K562 (cell line): ENCODE data around the gene EBF4. TPM values are rescaled to one million over a fixed set of nuclear protein-coding genes. Genes with fewer than 3 reads are reported as not detected.

ENCODE experiments used
- ATAC-seq: fragments of 200-7000 bp; cut with Tn5 transposase; 3 replicates; pipeline ENCODE4 v1.9.1; 2020; ENCODE audit warnings: moderate library complexity
- BruUV-seq: library from RNA; stranded (reverse); fragments of 400-500 nt; replicated peaks from 2 replicates; lab custom pipeline; 2021; lab: Mats Ljungman, UMichigan
- CTCF ChIA-PET: fragments of 300-600 bp; formaldehyde crosslinking; extraction: SDS; loops from one replicate; lab custom pipeline; 2021; ENCODE audit warnings: low intra/inter-chr PET ratio; lab: Yijun Ruan, JAX
- POLR2A ChIA-PET: fragments of 300-600, 350-650 bp; sonication (Branson Sonifier 250); formaldehyde crosslinking; extraction: SDS; loops from one replicate; lab custom pipeline; 2021; ENCODE audit warnings: antibody characterized with exemption, inconsistent platforms; lab: Yijun Ruan, JAX
- DNase-seq, 4 experiments: peaks; one replicate each; pipeline versions ENCODE4 v3.0.0 to v3.0.0-alpha.2; 2011 to 2018; ENCODE audit warnings: low spot score in 3 of 4, mixed read lengths in 3 of 4; ENCODE audit errors: extremely low read depth in 1 of 4
- FAIRE-seq: peaks from 2 replicates; lab custom pipeline; 2011; peaks lifted over from hg19 to GRCh38; lab: Jason Lieb, UNC
- H2AFZ ChIP-seq: 2 replicates; pipeline ENCODE4 v1.6.0; 2011; ENCODE audit warnings: low read depth, low read length, control low read depth, inconsistent platforms
- H3K27ac ChIP-seq: fragments of 200-600 bp; 3 replicates; pipeline ENCODE4 v1.8.0; 2011; ENCODE audit warnings: low read depth, mild to moderate bottlenecking, control low read depth, inconsistent platforms, low read length, moderate library complexity, mixed read lengths; ENCODE audit errors: extremely low read depth
- H3K27me3 ChIP-seq, 2 experiments: fragments of 300-600 bp in 1 of 2; 2 replicates in 1 of 2; 3 replicates in 1 of 2; pipeline versions ENCODE4 v1.6.0 to v1.8.0; 2011; ENCODE audit warnings: inconsistent platforms in 2 of 2, low read length in 2 of 2, mild to moderate bottlenecking in 1 of 2, mixed read lengths in 1 of 2, moderate library complexity in 1 of 2; ENCODE audit not compliant: control insufficient read depth in 2 of 2, insufficient read depth in 2 of 2
- H3K36me3 ChIP-seq: fragments of 300-600 bp; 3 replicates; pipeline ENCODE4 v1.8.0; 2011; ENCODE audit warnings: mild to moderate bottlenecking, low read length, inconsistent platforms; ENCODE audit not compliant: control insufficient read depth, insufficient read depth
- H3K4me1 ChIP-seq, 2 experiments: fragments of 200-600 bp in 1 of 2; replicated peaks in 1 of 2; 2 replicates in 1 of 2; 3 replicates in 1 of 2; pipeline versions ENCODE4 v1.5.1 to v1.8.0; 2011; ENCODE audit warnings: inconsistent platforms in 2 of 2, low read length in 2 of 2, mild to moderate bottlenecking in 1 of 2, mixed read lengths in 1 of 2, moderate library complexity in 1 of 2; ENCODE audit not compliant: control insufficient read depth in 2 of 2, insufficient read depth in 2 of 2
- H3K4me2 ChIP-seq: 2 replicates; pipeline ENCODE4 v1.6.1; 2011; ENCODE audit warnings: low read length, control low read depth, inconsistent platforms, mixed read lengths; ENCODE audit not compliant: insufficient read depth
- H3K4me3 ChIP-seq: fragments of 200-600 bp; sonication (generic), shearing (Covaris generic); 2 replicates; pipeline ENCODE4 v1.5.1; 2016; ENCODE audit warnings: control low read depth, inconsistent platforms
- H3K79me2 ChIP-seq: fragments of 200-600 bp; 3 replicates; pipeline ENCODE4 v1.8.0; 2011; ENCODE audit warnings: low read length, inconsistent platforms; ENCODE audit not compliant: control insufficient read depth, insufficient read depth
- H3K9ac ChIP-seq, 2 experiments: 2 replicates each; pipeline versions ENCODE4 v1.6.0 to v1.6.1; 2011; ENCODE audit warnings: low read depth in 2 of 2, low read length in 2 of 2, control low read depth in 1 of 2, inconsistent platforms in 1 of 2, mild to moderate bottlenecking in 1 of 2, mixed read lengths in 1 of 2; ENCODE audit not compliant: insufficient read depth in 1 of 2
- H3K9me1 ChIP-seq: one replicate; pipeline ENCODE4 v1.6.0; 2011; ENCODE audit warnings: inconsistent platforms, mild to moderate bottlenecking, low read length, moderate library complexity; ENCODE audit not compliant: control insufficient read depth, insufficient read depth
- H3K9me3 ChIP-seq: replicated peaks from 2 replicates; pipeline ENCODE4 v1.5.1; 2011; ENCODE audit warnings: low read depth, low read length, inconsistent platforms; ENCODE audit not compliant: control insufficient read depth, insufficient read depth
- H4K20me1 ChIP-seq: replicated peaks from 2 replicates; pipeline ENCODE4 v1.6.1; 2011; ENCODE audit warnings: low read length, inconsistent platforms, mixed read lengths; ENCODE audit not compliant: control insufficient read depth, insufficient read depth
- HBP1 ChIP-seq: fragments of 450-650 bp; formaldehyde crosslinking; IDR thresholded peaks from 2 replicates; pipeline ENCODE4 v1.4.0; 2022; ENCODE audit warnings: missing genetic modification characterization
- MAFK ChIP-seq: IDR thresholded peaks from 2 replicates; pipeline ENCODE4 v1.6.1; 2011; ENCODE audit warnings: low read length, improper control_type of control experiment
- STAT5A ChIP-seq: IDR thresholded peaks from 2 replicates; pipeline ENCODE4 v1.6.1; 2012; ENCODE audit warnings: low read length, inconsistent platforms, borderline replicate concordance
- WGBS: fragments of 100-300 bp; shearing (Covaris generic); methylation state at CpG from one replicate; pipeline ENCODE4 v1.1.6; 2016; ENCODE audit warnings: low coverage, mixed read lengths; ENCODE audit not compliant: insufficient coverage; ENCODE audit errors: missing lambda C conversion rate; 5-methylcytosine and 5-hydroxymethylcytosine counted together
- in situ Hi-C: fragments of 300-500 bp; cut with MboI; formaldehyde crosslinking; loops from 4 replicates; pipeline ENCODE4 v1.15.0; 2018; ENCODE audit warnings: inconsistent platforms, mixed read lengths
- intact Hi-C: fragments of 100-400 bp; cut with micrococcal nuclease; formaldehyde crosslinking; loops from 2 replicates; pipeline ENCODE4 v1.14.2; 2022
- polyA plus RNA-seq, 8 experiments: library from polyadenylated mRNA; depleted of rRNA in 4 of 8; stranded (reverse) in 5 of 8; unstranded in 3 of 8; fragments of >200 nt; fragmentation: Nextera tagmentation in 2 of 8; fragmentation: Illumina TruSeq in 1 of 8; extraction: Ambion mirVana in 2 of 8; extraction: Trizol in 1 of 8; gene quantifications; 2 replicates each; pipeline versions ENCODE4 v1.2.1 to v1.2.3, GENCODE V29; 2011 to 2014; ENCODE audit warnings: inconsistent platforms in 1 of 8, missing spikeins in 1 of 8
- total RNA-seq, 7 experiments: library from RNA; depleted of rRNA in 6 of 7; stranded (reverse); fragments of >200 nt in 6 of 7; fragmentation: Illumina TruSeq in 2 of 7; extraction: Trizol in 2 of 7; gene quantifications; 2 replicates each; pipeline versions ENCODE4 v1.2.1 to v1.2.3, GENCODE V29; 2011 to 2021; ENCODE audit warnings: low replicate concordance in 1 of 7
- TF ChIP-seq, protein P1 (sequence below): fragments of 450-650 bp; IDR thresholded peaks from 2 replicates; pipeline ENCODE4 v1.6.1; 2016; ENCODE audit warnings: antibody characterized with exemption

Gene EBF4
- total and polyA plus RNA-seq, 9 of the 15 experiments (the other 6 are each of a cell fraction or from before 2014, with no cell fraction given): 0.09 TPM; not detected in 8

GRCh38 chr20:2745060-2745910, 52.7 kb downstream of the EBF4 start:
- no peak overlapping the region for H3K4me2 ChIP-seq
- no TSS peak for BruUV-seq
- peaks cover 3 to 50% of the 10 kb centered on the region in 2 experiments; a peak in 4 of 5 replicates for H3K27me3 ChIP-seq
- POLR2A ChIA-PET: interaction anchor here (0.7 to 0.9 kb wide), 2 partner anchors 16 to 366 kb away, joined by 3 read pairs; no protein-coding TSS in a partner anchor
- H2AFZ ChIP-seq: no peak overlapping the region
- no peaks in the 10 kb centered on the region for H3K9me1 ChIP-seq
- peaks cover 0 to 12% of the 10 kb centered on the region in 2 experiments; a peak in 2 of 5 replicates for H3K4me1 ChIP-seq
- H3K36me3 ChIP-seq: no peaks in the 10 kb centered on the region
- TF ChIP-seq, protein P1, sequence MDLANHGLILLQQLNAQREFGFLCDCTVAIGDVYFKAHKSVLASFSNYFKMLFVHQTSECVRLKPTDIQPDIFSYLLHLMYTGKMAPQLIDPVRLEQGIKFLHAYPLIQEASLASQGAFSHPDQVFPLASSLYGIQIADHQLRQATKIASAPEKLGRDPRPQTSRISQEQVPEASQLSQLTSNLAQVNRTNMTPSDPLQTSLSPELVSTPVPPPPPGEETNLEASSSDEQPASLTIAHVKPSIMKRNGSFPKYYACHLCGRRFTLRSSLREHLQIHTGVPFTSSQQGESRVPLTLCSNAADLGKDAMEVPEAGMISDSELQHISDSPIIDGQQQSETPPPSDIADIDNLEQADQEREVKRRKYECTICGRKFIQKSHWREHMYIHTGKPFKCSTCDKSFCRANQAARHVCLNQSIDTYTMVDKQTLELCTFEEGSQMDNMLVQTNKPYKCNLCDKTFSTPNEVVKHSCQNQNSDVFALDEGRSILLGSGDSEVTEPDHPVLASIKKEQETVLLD: no peak
- TF ChIP-seq HBP1 (CRISPR knock-in tag) (no peak), MAFK (no peak), STAT5A (no peak)
- no peak overlapping the region for H3K27ac ChIP-seq
- FAIRE-seq: no peak
- no peak for ATAC-seq
- H3K9me3 ChIP-seq: no peaks in the 10 kb centered on the region
- H3K79me2 ChIP-seq: no peaks in the 10 kb centered on the region
- CTCF ChIA-PET: no interaction called here
- no peak overlapping the region for H3K9ac ChIP-seq
- H3K4me3 ChIP-seq: no peak overlapping the region
- H4K20me1 ChIP-seq: no peaks in the 10 kb centered on the region
- 16% methylated on average over 11 of the region's 12 CpGs for WGBS
- intact Hi-C loops (no loop called here), in situ Hi-C loops (no loop called here)
- no peak for DNase-seq
